Endodermal cell (in vitro differentiated cells): ENCODE data around the gene BCAM. TPM values are rescaled to one million over a fixed set of nuclear protein-coding genes. Genes with fewer than 3 reads are reported as not detected.

Experiments used
- DNase-seq: peaks from one replicate; pipeline ENCODE4 v3.0.0-alpha.2; 2017
- H3K27ac ChIP-seq: 2 replicates; pipeline ENCODE4 v1.5.1; 2013; ENCODE audit warnings: mild to moderate bottlenecking, low read depth, low read length, moderate library complexity
- H3K27me3 ChIP-seq: 2 replicates; pipeline ENCODE4 v1.6.1; 2013; ENCODE audit warnings: mild to moderate bottlenecking, low read length, moderate library complexity; ENCODE audit not compliant: insufficient read depth, control insufficient read depth, poor library complexity, severe bottlenecking
- H3K36me3 ChIP-seq: 2 replicates; pipeline ENCODE4 v1.7.0; 2013; ENCODE audit warnings: mild to moderate bottlenecking, low read length, moderate library complexity; ENCODE audit not compliant: control insufficient read depth, insufficient read depth
- H3K4me1 ChIP-seq: one replicate; pipeline ENCODE4 v1.7.0; 2013; ENCODE audit warnings: low read length; ENCODE audit not compliant: control insufficient read depth, insufficient read depth
- H3K4me3 ChIP-seq: 2 replicates; pipeline ENCODE4 v1.5.1; 2013; ENCODE audit warnings: mild to moderate bottlenecking, low read length, moderate library complexity
- H3K9ac ChIP-seq: 2 replicates; pipeline ENCODE4 v1.6.1; 2013; ENCODE audit warnings: mild to moderate bottlenecking, low read length, moderate library complexity; ENCODE audit not compliant: poor library complexity, severe bottlenecking; ENCODE audit errors: extremely low read depth
- H3K9me3 ChIP-seq: 2 replicates; pipeline ENCODE4 v1.6.1; 2013; ENCODE audit warnings: mild to moderate bottlenecking, low read length, moderate library complexity; ENCODE audit not compliant: control insufficient read depth
- H3K27ac Mint-ChIP-seq: 2 replicates; pipeline ENCODE4 v1.8.0; 2020; ENCODE audit warnings: mixed read lengths
- H3K27me3 Mint-ChIP-seq: 2 replicates; pipeline ENCODE4 v1.8.0; 2021; ENCODE audit warnings: mild to moderate bottlenecking, mixed read lengths; ENCODE audit not compliant: insufficient read depth
- H3K36me3 Mint-ChIP-seq: 2 replicates; pipeline ENCODE4 v1.8.0; 2020; ENCODE audit warnings: low read depth, mixed read lengths
- H3K4me1 Mint-ChIP-seq: 2 replicates; pipeline ENCODE4 v1.8.0; 2020; ENCODE audit warnings: mixed read lengths
- H3K4me3 Mint-ChIP-seq: 2 replicates; pipeline ENCODE4 v1.8.0; 2020; ENCODE audit warnings: mild to moderate bottlenecking, moderate library complexity, mixed read lengths
- H3K9me3 Mint-ChIP-seq: 2 replicates; pipeline ENCODE4 v1.8.0; 2020; ENCODE audit warnings: mild to moderate bottlenecking, mixed read lengths
- CTCF ChIP-seq: fragments of 200-600 bp; sonication (generic); conservative IDR thresholded peaks from 2 replicates; pipeline ENCODE4 v1.5.0; 2021; ENCODE audit warnings: antibody characterized with exemption, mild to moderate bottlenecking
- WGBS, 2 experiments: methylation state at CpG; one replicate each; pipeline versions ENCODE4 v1.1.5 to v1.1.7; 2013; ENCODE audit warnings: missing lambda C conversion rate in 2 of 2, mixed read lengths in 1 of 2; ENCODE audit not compliant: insufficient coverage in 1 of 2, insufficient read length in 1 of 2; 5-methylcytosine and 5-hydroxymethylcytosine counted together
- total RNA-seq, 2 donors: library from RNA; stranded (reverse); fragmentation: NEBNext Ultra II Directional in 1 of 2; extraction: Animal tissue kit (Norgen Biotek cat#: 25700) in 1 of 2; gene quantifications; 2 replicates in 1 of 2; 3 replicates in 1 of 2; pipeline ENCODE4 v1.2.1, GENCODE V29; 2021

BCAM gene
- total RNA-seq, 2 donors from 2014 or later = 62.9 to 64.0 TPM

GRCh38 chr19:44800461-44800860 lies 8.4 kb upstream of the BCAM start:
- H3K9me3 Mint-ChIP-seq = peaks cover 1% of the 10 kb centered on the region

GRCh38 chr19:44803442-44804428 lies 5.2 kb upstream of the BCAM start:
- no peak for DNase-seq
- Mint-ChIP-seq H3K4me3 (no peak overlapping the region), H3K9me3 (no peaks in the 10 kb centered on the region), H3K36me3 (peaks cover 2% of the 10 kb centered on the region), H3K4me1 (peaks cover 15% of the 10 kb centered on the region), H3K27ac (no peak overlapping the region), H3K27me3 (peaks cover 44% of the 10 kb centered on the region)
- Histone ChIP-seq H3K9ac (no peak overlapping the region), H3K4me1 (peaks cover 4% of the 10 kb centered on the region), H3K27ac (no peak overlapping the region), H3K36me3 (no peaks in the 10 kb centered on the region), H3K4me3 (no peak overlapping the region), H3K9me3 (no peaks in the 10 kb centered on the region), H3K27me3 (no peaks in the 10 kb centered on the region)
- 92 to 93% methylated on average over 10 to 13 of the region's 13 CpGs for WGBS, 2 experiments
- no peak for TF ChIP-seq CTCF

More at GRCh38 chr19:44800461-44800860, 8.4 kb upstream of the BCAM start:
- Histone ChIP-seq H3K9me3 (no peaks in the 10 kb centered on the region), H3K36me3 (no peaks in the 10 kb centered on the region), H3K27me3 (no peaks in the 10 kb centered on the region), H3K27ac (no peak overlapping the region), H3K9ac (no peak overlapping the region), H3K4me1 (no peaks in the 10 kb centered on the region), H3K4me3 (no peak overlapping the region)
- H3K36me3 Mint-ChIP-seq = peaks cover 11% of the 10 kb centered on the region
- 25% methylated on average over 3 of the region's 3 CpGs; no CpG with 5 or more reads in 1 of the 2 experiments for WGBS, 2 experiments
- no peak overlapping the region for H3K4me3 Mint-ChIP-seq
- peak; percentile 98 for TF ChIP-seq CTCF
- H3K27me3 Mint-ChIP-seq = peaks cover 30% of the 10 kb centered on the region
- DNase-seq = peak; percentile 98
- peaks cover 20% of the 10 kb centered on the region for H3K4me1 Mint-ChIP-seq
- peak overlapping the region; percentile 17 for H3K27ac Mint-ChIP-seq

- Mint-ChIP-seq H3K36me3 (no peaks in the 10 kb centered on the region), H3K27me3 (peaks cover 51% of the 10 kb centered on the region), H3K27ac (no peak overlapping the region), H3K4me1 (peaks cover 12% of the 10 kb centered on the region), H3K9me3 (no peaks in the 10 kb centered on the region), H3K4me3 (no peak overlapping the region)
- H3K4me1 ChIP-seq = peaks cover 4% of the 10 kb centered on the region
- 82 to 88% methylated on average over 6 to 7 of the region's 7 CpGs for WGBS, 2 experiments
- no peak overlapping the region for H3K9ac ChIP-seq
- H3K9me3 ChIP-seq = no peaks in the 10 kb centered on the region
- no peak for TF ChIP-seq CTCF
- no peak overlapping the region for H3K27ac ChIP-seq
- H3K4me3 ChIP-seq = no peak overlapping the region
- H3K27me3 ChIP-seq = no peaks in the 10 kb centered on the region
- no peak for DNase-seq
- H3K36me3 ChIP-seq = no peaks in the 10 kb centered on the region
Measured at GRCh38 chr19:44806291-44806690, 2.6 kb upstream of the BCAM start.
